Hepatocyte (in vitro differentiated cells): Measurements from ENCODE around the gene RIC8A. TPM values are rescaled to one million over a fixed set of nuclear protein-coding genes. Genes with fewer than 3 reads are reported as not detected.

Experiments used
- DNase-seq: peaks from one replicate; pipeline ENCODE4 v3.0.0-alpha.2; 2016; ENCODE audit warnings: low spot score
- H2AFZ ChIP-seq: fragments of 200-600 bp; sonication (generic); 2 replicates; pipeline ENCODE4 v1.6.0; 2016; ENCODE audit warnings: antibody characterized with exemption, mild to moderate bottlenecking
- H3K27ac ChIP-seq: fragments of 200-600 bp; sonication (generic); 2 replicates; pipeline ENCODE4 v1.5.1; 2016; ENCODE audit warnings: mild to moderate bottlenecking
- H3K27me3 ChIP-seq: fragments of 200-600 bp; sonication (generic); 2 replicates; pipeline ENCODE4 v1.6.1; 2016
- H3K36me3 ChIP-seq: fragments of 200-600 bp; sonication (generic); replicated peaks from 2 replicates; pipeline ENCODE4 v1.5.1; 2016; ENCODE audit warnings: low read depth; ENCODE audit not compliant: insufficient read depth
- H3K4me1 ChIP-seq: fragments of 200-600 bp; sonication (generic); 2 replicates; pipeline ENCODE4 v1.5.1; 2016; ENCODE audit warnings: mild to moderate bottlenecking, moderate library complexity; ENCODE audit not compliant: insufficient read depth
- H3K4me2 ChIP-seq: fragments of 200-600 bp; sonication (generic); 2 replicates; pipeline ENCODE4 v1.6.0; 2016
- H3K4me3 ChIP-seq: fragments of 200-600 bp; sonication (generic); 2 replicates; pipeline ENCODE4 v1.5.1; 2016; ENCODE audit warnings: mild to moderate bottlenecking
- H3K79me2 ChIP-seq: fragments of 200-600 bp; sonication (generic); 2 replicates; pipeline ENCODE4 v1.6.0; 2017; ENCODE audit warnings: mild to moderate bottlenecking
- H3K9me2 ChIP-seq: fragments of 200-600 bp; sonication (generic); replicated peaks from 2 replicates; pipeline ENCODE4 v1.6.0; 2017; ENCODE audit warnings: mild to moderate bottlenecking; ENCODE audit not compliant: insufficient read depth
- H3K9me3 ChIP-seq: fragments of 200-600 bp; sonication (generic); 2 replicates; pipeline ENCODE4 v1.5.1; 2016; ENCODE audit warnings: low read depth, mild to moderate bottlenecking
- H4K20me1 ChIP-seq: fragments of 200-600 bp; sonication (generic); 2 replicates; pipeline ENCODE4 v1.6.0; 2016; ENCODE audit warnings: mild to moderate bottlenecking; ENCODE audit not compliant: insufficient read depth, poor library complexity, severe bottlenecking
- EZH2 ChIP-seq: fragments of 200-600 bp; sonication (generic); IDR thresholded peaks from 2 replicates; pipeline ENCODE4 v1.6.1; 2016; ENCODE audit warnings: antibody characterized with exemption, mild to moderate bottlenecking, borderline replicate concordance
- EZH2phosphoT487 ChIP-seq: fragments of 200-600 bp; sonication (generic); IDR thresholded peaks from one replicate; pipeline ENCODE4 v1.6.1; 2018; ENCODE audit warnings: antibody characterized with exemption, mild to moderate bottlenecking, low read depth, moderate library complexity; ENCODE audit not compliant: unreplicated experiment, severe bottlenecking
- WGBS: methylation state at CpG from one replicate; pipeline ENCODE4 v1.1.6; 2016; ENCODE audit warnings: low lambda C conversion rate; ENCODE audit errors: missing lambda C conversion rate; 5-methylcytosine and 5-hydroxymethylcytosine counted together
- polyA plus RNA-seq: library from polyadenylated mRNA; unstranded; fragments of >200 nt; fragmentation: Nextera tagmentation; extraction: Ambion mirVana; gene quantifications from 2 replicates; pipeline ENCODE4 v1.2.1, GENCODE V29; 2016
- total RNA-seq: library from RNA; depleted of rRNA; stranded (reverse); fragments of >200 nt; gene quantifications from 2 replicates; pipeline ENCODE4 v1.2.3, GENCODE V29; 2014
- TF ChIP-seq, protein P1 (sequence below): fragments of 200-600 bp; sonication (generic); IDR thresholded peaks from 2 replicates; pipeline ENCODE4 v1.5.1; 2016; ENCODE audit warnings: antibody characterized with exemption, mild to moderate bottlenecking; ENCODE audit not compliant: poor library complexity

Gene RIC8A
- total and polyA plus RNA-seq, 2 experiments from 2014 or later = 75.6 to 82.1 TPM

DNA sequence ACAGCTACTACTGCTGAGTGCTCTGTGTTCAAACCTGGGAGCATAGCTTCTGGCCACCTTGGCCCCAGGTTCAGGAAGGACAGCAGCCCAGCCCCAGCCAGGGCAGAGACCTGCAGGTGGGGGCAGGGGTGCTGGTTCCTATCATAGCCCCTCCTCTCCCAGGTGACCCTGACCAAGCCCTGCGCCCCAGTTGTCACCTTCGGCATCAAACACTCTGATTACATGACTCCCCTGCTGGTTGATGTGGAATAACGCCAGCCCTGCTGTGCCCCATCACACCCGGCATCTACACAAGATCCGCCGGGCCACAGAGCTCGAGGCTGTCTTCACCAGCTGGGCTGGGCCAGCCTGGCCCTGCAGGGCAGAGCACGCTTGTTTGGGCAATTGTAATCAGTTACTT is 7.7 kb upstream of the RIC8A start:
- Histone ChIP-seq H4K20me1 (peaks cover 25% of the 10 kb centered on the region), H3K79me2 (peaks cover 12% of the 10 kb centered on the region), H3K36me3 (no peaks in the 10 kb centered on the region), H3K4me1 (no peaks in the 10 kb centered on the region), H3K27me3 (no peaks in the 10 kb centered on the region), H3K9me2 (no peaks in the 10 kb centered on the region), H3K4me2 (no peak overlapping the region), H2AFZ (no peak overlapping the region), H3K4me3 (no peak overlapping the region), H3K27ac (no peak overlapping the region), H3K9me3 (no peaks in the 10 kb centered on the region)
- DNase-seq = no peak
- TF ChIP-seq EZH2 = no peak
- TF ChIP-seq EZH2phosphoT487 = no peak
- TF ChIP-seq, protein P1, sequence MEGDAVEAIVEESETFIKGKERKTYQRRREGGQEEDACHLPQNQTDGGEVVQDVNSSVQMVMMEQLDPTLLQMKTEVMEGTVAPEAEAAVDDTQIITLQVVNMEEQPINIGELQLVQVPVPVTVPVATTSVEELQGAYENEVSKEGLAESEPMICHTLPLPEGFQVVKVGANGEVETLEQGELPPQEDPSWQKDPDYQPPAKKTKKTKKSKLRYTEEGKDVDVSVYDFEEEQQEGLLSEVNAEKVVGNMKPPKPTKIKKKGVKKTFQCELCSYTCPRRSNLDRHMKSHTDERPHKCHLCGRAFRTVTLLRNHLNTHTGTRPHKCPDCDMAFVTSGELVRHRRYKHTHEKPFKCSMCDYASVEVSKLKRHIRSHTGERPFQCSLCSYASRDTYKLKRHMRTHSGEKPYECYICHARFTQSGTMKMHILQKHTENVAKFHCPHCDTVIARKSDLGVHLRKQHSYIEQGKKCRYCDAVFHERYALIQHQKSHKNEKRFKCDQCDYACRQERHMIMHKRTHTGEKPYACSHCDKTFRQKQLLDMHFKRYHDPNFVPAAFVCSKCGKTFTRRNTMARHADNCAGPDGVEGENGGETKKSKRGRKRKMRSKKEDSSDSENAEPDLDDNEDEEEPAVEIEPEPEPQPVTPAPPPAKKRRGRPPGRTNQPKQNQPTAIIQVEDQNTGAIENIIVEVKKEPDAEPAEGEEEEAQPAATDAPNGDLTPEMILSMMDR = no peak
- 81% methylated on average over 8 of the region's 8 CpGs for WGBS

DNA sequence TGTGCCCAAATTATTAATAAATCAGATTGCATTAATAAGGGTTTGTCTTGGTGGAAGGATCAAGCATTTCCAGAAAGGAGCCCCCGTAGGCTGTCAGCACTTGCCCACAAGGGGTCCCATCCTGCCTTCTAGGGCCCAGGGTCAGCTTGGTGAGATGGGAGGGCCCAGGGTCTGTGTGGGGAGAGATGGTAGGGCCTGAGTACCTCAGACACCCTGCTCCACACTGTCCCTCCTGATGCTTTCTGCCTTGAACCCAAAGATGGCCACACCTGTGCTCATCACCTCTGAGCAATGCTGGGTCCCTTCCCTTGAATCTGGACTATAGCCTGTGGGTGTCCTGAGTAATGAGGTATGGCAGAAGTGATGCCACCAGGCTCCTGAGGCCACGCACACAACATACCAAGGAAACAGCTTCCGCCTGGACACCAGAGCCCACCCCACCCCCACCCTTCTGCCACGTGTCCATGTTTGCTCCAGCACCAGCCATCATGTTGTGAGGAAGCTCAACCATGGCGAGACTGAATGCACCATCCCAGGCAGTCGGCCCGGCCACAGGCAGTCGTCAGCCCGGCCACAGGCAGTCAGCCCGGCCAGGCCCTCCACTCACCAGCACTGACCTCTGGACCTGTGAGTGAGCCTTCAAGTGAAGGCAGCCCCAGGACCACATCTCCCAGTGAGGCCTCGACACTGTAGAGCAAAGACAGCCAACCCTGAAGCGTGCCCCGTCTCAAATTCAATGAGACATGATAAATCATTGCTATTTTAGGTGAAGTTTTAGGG is 7.1 kb upstream of the RIC8A start:
- 91% methylated on average over 13 of the region's 13 CpGs for WGBS
- H3K9me2 ChIP-seq = no peaks in the 10 kb centered on the region
- H2AFZ ChIP-seq = no peak overlapping the region
- peaks cover 18% of the 10 kb centered on the region for H3K79me2 ChIP-seq
- DNase-seq = no peak
- H3K4me3 ChIP-seq = no peak overlapping the region
- peaks cover 3% of the 10 kb centered on the region for H3K4me1 ChIP-seq
- no peaks in the 10 kb centered on the region for H3K9me3 ChIP-seq
- TF ChIP-seq EZH2 (no peak), EZH2phosphoT487 (no peak)
- TF ChIP-seq, protein P1 = no peak
- H3K27me3 ChIP-seq = no peaks in the 10 kb centered on the region
- H3K27ac ChIP-seq = no peak overlapping the region
- no peaks in the 10 kb centered on the region for H3K36me3 ChIP-seq
- peaks cover 30% of the 10 kb centered on the region for H4K20me1 ChIP-seq
- H3K4me2 ChIP-seq = no peak overlapping the region

DNA sequence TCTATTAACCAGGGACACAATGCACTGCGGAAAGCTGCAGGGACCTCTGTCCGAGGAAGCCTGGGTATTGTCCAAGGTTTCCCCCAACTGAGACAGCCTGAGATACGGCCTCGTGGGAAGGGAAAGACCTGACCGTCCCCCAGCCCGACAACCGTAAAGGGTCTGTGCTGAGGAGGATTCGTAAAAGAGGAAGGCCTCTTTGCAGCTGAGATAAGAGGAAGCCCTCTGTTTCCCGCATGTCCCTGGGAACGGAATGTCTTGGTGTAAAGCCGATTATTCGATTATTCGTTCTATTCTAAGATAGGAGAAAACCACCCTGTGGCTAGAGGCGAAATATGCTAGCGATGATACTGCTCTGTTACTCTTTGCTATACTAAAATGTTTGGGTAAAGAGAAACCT is 5.5 kb upstream of the RIC8A start:
- Histone ChIP-seq H3K4me2 (no peak overlapping the region), H3K27me3 (no peaks in the 10 kb centered on the region)

More for the DNA sequence above, 5.5 kb upstream of the RIC8A start:
- WGBS = 65% methylated on average over 15 of the region's 15 CpGs
- Histone ChIP-seq H2AFZ (no peak overlapping the region), H3K79me2 (peaks cover 34% of the 10 kb centered on the region), H3K9me2 (no peaks in the 10 kb centered on the region), H3K27ac (no peak overlapping the region), H3K9me3 (no peaks in the 10 kb centered on the region), H4K20me1 (peaks cover 40% of the 10 kb centered on the region), H3K4me1 (peaks cover 12% of the 10 kb centered on the region), H3K4me3 (no peak overlapping the region), H3K36me3 (no peaks in the 10 kb centered on the region)
- DNase-seq = no peak
- TF ChIP-seq, protein P1 = no peak
- TF ChIP-seq EZH2 = no peak
- TF ChIP-seq EZH2phosphoT487 = no peak
